H54 (cell line): ENCODE measurements around the gene PXDN.

Source experiments
- DNase-seq: peaks from one replicate; pipeline ENCODE4 v3.0.0; 2011; ENCODE audit warnings: low spot score, mixed read lengths; ENCODE audit not compliant: insufficient read length
- FAIRE-seq: peaks from 3 replicates; lab custom pipeline; 2011; peaks lifted over from hg19 to GRCh38; lab: Jason Lieb, UNC
- POLR2A ChIP-seq: IDR thresholded peaks from 2 replicates; pipeline ENCODE4 v1.6.1; 2011; ENCODE audit warnings: low read depth, mild to moderate bottlenecking, low read length

The PXDN gene

DNA sequence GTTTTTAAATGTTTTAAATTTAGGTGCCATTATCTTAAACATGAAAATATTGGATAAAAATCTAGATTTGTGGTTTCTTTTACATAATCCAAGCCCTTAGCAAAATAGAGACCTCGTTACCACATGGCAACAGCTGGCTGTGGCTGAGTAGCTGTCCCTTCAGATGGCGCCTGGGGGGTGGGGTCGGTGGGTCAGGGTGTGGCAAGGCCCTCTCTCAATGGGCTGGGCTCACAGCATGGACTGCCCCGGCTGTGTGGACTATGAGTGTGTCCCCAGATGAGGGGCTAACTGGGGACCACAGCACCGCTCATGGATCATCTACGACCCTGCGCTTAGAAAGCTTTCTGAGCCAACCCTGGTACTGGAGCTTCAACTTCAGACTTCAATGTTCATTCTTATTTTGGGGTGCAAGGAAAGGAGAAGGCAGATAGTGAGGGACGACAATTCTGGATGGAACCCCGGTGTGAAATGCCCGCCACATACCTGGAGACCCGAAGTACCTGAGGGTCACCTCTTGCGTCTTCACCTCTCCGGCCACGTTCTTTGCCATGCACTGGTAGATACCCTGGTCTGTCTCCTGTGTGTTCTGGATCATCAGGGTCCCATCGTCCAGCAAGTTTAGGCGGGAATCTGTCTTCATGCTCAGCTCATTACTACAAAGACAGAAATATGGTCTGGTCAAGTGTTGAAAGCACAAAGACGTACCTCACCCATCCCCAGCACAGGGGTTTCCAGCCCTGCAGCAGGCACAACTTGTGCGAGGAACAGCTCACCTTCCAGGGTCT is 71.0 kb downstream of the PXDN start:
- DNase-seq = no peak
- FAIRE-seq = no peak
- TF ChIP-seq POLR2A = no peak

DNA sequence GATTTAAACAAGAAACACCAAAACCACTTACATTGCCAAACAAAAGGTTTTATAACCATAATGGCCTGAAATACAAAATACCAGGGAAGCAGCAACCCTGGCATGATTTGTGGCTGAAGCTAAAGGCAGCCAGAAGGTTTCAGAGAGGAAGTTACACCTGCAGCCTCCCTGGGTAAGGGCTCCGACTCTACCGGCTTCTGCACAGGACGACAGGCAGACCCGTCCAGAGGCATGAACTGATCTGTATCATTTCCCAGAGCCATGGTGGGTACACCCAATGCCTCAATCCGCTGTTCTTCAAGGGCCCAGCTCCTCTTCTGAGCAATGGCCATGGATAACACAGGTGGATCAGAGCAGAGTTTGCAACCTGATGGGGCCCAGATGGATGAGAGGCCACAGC is 71.6 kb downstream of the PXDN start:
- TF ChIP-seq POLR2A = no peak
- DNase-seq (no peak), FAIRE-seq (no peak)

DNA sequence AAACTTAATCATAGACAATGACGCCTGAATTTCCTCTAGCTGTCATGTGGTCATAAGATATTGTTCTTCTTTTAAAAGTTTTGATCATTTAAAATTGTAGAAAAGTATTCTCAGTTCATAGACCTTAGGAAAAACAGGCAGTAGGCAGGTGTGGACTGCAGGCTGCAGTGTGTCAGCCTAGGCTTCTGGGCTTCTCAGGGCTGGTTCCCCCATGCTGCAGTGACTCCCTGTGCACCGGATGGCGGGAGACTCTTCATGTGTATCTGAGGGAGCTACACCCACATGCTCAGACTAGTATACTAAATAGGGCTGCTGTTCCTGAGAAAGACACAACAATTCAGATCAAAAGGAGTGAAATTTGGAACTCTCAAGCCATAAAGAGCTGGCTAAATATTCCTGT is 72.4 kb downstream of the PXDN start:
- FAIRE-seq (no peak), DNase-seq (no peak)
- no peak for TF ChIP-seq POLR2A

DNA sequence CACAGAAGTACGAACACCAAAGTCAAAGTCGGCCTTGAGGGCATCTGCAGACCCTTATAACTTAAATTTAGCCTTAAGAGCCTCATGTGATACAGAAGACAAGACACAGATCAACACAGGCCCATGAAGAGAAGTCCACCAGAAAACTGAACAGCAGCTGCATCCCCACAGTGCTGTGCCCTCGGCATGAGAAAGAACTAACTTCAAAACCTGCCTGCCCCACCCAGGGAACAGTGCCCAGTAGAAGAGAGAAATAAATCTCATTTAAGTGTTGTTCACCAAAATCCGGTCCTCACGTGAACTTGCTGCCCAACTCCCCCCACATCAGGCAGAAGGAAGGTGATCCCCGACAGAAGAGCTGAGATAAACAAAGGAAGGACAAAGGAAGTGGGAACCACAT is 73.7 kb downstream of the PXDN start:
- no peak for TF ChIP-seq POLR2A
- FAIRE-seq = no peak
- no peak for DNase-seq

- no peak for FAIRE-seq
- no peak for TF ChIP-seq POLR2A
- DNase-seq = no peak
Measured at GRCh38 chr2:1665761-1666505, 78.4 kb downstream of the PXDN start.

GRCh38 chr2:1664698-1665097 is 79.6 kb downstream of the PXDN start:
- no peak for TF ChIP-seq POLR2A
- no peak for FAIRE-seq
- DNase-seq = no peak

DNA sequence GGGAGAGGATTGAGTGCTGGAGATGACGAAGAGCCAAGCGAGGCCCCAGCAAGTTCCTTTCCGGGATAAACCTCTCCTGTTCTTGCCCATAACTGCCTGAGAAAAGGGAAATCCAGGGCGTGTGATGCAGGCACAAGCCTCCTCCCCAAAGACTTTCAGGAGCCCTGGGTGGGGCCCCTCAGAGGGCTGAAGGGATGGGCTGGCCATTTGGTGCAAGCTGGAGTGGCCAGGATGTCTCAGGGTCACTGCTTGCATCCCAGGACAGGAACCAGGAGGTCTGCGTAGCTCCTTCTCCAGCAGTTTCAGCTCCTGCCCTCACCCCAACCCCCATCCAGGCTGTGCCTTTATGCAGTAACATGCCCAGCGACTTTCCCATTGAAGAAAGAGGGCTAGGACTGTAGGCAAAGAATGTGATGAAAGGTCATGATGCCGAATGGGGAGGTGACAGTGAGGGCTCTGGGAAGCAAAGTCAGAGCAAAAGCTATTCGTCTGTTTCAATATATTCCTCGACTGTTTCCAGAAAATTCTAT is 80.2 kb downstream of the PXDN start:
- DNase-seq (no peak), FAIRE-seq (no peak)
- TF ChIP-seq POLR2A = no peak

- FAIRE-seq (no peak), DNase-seq (no peak)
- TF ChIP-seq POLR2A = no peak
Measured at GRCh38 chr2:1663621-1664020, 80.7 kb downstream of the PXDN start.

DNA sequence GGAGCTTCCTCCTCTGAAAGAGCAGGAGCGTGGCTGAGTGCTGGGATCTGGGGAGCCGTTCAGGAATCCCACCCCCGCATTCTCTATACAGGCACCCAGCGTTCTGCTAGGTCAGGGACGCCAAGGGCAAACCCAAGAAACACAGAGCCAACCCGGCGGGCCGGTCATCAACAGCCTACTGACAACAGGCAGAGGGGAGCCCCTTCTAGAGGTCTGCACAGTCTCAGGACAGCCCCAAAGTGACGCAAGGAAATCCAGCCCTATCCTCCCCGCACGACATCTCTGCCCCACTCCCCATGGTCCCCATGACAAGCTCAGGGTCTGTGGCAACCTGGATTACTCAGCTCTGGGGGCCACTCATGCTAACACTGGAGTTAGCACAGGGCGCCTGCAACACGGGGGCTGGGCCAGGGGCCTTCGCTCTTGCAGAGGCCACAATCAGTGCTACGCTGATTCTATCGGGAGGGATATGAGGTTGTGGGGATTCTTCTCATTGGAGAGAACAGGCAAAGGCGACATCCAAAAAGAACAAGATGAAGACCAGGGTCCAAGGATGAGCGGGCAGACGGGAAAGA is 81.6 kb downstream of the PXDN start:
- TF ChIP-seq POLR2A = no peak
- DNase-seq (no peak), FAIRE-seq (no peak)

- no peak for TF ChIP-seq POLR2A
- DNase-seq (no peak), FAIRE-seq (no peak)
Measured at GRCh38 chr2:1661891-1662605, 82.3 kb downstream of the PXDN start.

- DNase-seq (no peak), FAIRE-seq (no peak)
- no peak for TF ChIP-seq POLR2A
Measured at GRCh38 chr2:1660656-1661640, 83.4 kb downstream of the PXDN start.

GRCh38 chr2:1659951-1660565 is 84.3 kb downstream of the PXDN start:
- no peak for TF ChIP-seq POLR2A
- DNase-seq = no peak
- no peak for FAIRE-seq
